ENCODE results near the gene COL2A1. TPM values are rescaled to one million over a fixed set of nuclear protein-coding genes. Genes with fewer than 3 reads are reported as not detected.
"Not testable (repeated sequence)": the region's sequence is repeated elsewhere in the genome, so short reads cannot be mapped to it uniquely, and the experiment has no call there.

Gene COL2A1
- total and polyA plus RNA-seq, 2 donors (not counting 3 experiments of a cell fraction or from before 2014, with no cell fraction given), result not detected

DNA sequence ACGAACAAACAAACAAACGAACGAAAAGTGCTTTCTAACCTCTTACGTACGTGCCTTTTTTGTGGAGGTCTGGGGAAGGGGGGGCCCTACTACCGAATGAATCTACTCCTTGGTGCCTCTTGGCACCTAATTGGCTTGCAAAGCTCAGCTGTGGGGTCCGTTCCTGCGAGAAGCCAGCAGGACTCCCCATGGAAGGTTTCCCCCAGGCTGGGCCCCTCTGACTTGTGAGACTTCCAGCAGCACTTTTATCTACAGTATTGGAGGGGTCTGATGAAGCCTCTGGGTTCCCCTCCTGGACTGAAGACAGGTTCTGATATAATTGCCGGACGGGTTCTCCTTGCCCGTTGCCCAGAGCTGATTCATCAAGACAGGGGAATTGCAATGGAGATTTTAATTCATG, 42.1 kb downstream of the COL2A1 start:
- peaks cover 3 to 4% of the 10 kb centered on the region in 2 experiments for H3K27me3 ChIP-seq (ENCODE audit: control insufficient read depth in 2 of 2, insufficient read depth in 2 of 2, low read length in 2 of 2)
- H3K4me2 ChIP-seq (ENCODE audit: insufficient read depth, low read length), result no peak overlapping the region
- ChIA-PET CTCF (interaction anchor here (1.5 to 5.9 kb wide), 5 partner anchors 9 to 124 kb away, joined by 6 to 56 read pairs (median 8); no protein-coding TSS in a partner anchor), POLR2A (no interaction called here)
- no peaks in the 10 kb centered on the region for H4K20me1 ChIP-seq (replicated peaks; ENCODE audit: control insufficient read depth, extremely low read depth, insufficient read depth, low read length)
- FAIRE-seq (no peak), DNase-seq (ENCODE audit: low read depth, low spot score) (no peak)
- H3K9ac ChIP-seq (replicated peaks; ENCODE audit: extremely low read depth, insufficient read depth, low read length), result no peak overlapping the region
- no peaks in the 10 kb centered on the region for H3K9me3 ChIP-seq (replicated peaks; ENCODE audit: control insufficient read depth, insufficient read depth, low read length)
- H3K4me1 ChIP-seq (ENCODE audit: control insufficient read depth, extremely low read depth, insufficient read depth, low read length), result peaks cover 7% of the 10 kb centered on the region
- no peaks in the 10 kb centered on the region for H3K36me3 ChIP-seq (ENCODE audit: control insufficient read depth in 2 of 2, extremely low read depth in 1 of 2, insufficient read depth in 2 of 2, low read length in 2 of 2)
- H3K9me1 ChIP-seq (replicated peaks; ENCODE audit: control insufficient read depth, extremely low read depth, insufficient read depth, low read length), result no peaks in the 10 kb centered on the region
- H2AFZ ChIP-seq (ENCODE audit: low read depth, low read length), result no peak overlapping the region
- BruUV-seq (replicated peaks), result no TSS peak
- H3K79me2 ChIP-seq (ENCODE audit: control insufficient read depth, insufficient read depth, low read length), result no peaks in the 10 kb centered on the region
- intact Hi-C loops (cut with micrococcal nuclease), result loop anchor here (5.0 to 10.0 kb wide), 2 partner anchors 40 to 653 kb away; partner anchors contain the start of gene COL2A1
- dilution Hi-C loops (cut with MboI; ENCODE audit: extremely low pct_ligation_motif_present, low sequenced_read_pairs), result no loop called here
- no peak overlapping the region for H3K4me3 ChIP-seq (replicated peaks in 1 of 3; ENCODE audit: insufficient read depth in 1 of 3, low read depth in 1 of 3, low read length in 3 of 3)
- no peak overlapping the region for H3K27ac ChIP-seq (ENCODE audit: insufficient read depth, low read depth, low read length)
- TF ChIP-seq MYC (IDR thresholded peaks at IDR 0.05; ENCODE audit: low read depth, low read length) (no peak), JUN (IDR thresholded peaks at IDR 0.05; ENCODE audit: borderline replicate concordance, insufficient read depth, insufficient read length, low read depth) (no peak), POLR2AphosphoS5 (IDR thresholded peaks at IDR 0.05; ENCODE audit: insufficient read depth, low read depth, low read length) (no peak), EZH2 (IDR thresholded peaks at IDR 0.05; ENCODE audit: borderline replicate concordance, low read depth, low read length, severe bottlenecking) (no peak), FOS (IDR thresholded peaks at IDR 0.05; ENCODE audit: borderline replicate concordance, insufficient read depth, low read length) (no peak), GATA2 (IDR thresholded peaks at IDR 0.05; ENCODE audit: insufficient read depth, insufficient read length, low read depth, low read length) (no peak), POLR2A (IDR thresholded peaks at IDR 0.05; ENCODE audit: low read depth, low read length) (no peak)
- TF ChIP-seq, protein P1, sequence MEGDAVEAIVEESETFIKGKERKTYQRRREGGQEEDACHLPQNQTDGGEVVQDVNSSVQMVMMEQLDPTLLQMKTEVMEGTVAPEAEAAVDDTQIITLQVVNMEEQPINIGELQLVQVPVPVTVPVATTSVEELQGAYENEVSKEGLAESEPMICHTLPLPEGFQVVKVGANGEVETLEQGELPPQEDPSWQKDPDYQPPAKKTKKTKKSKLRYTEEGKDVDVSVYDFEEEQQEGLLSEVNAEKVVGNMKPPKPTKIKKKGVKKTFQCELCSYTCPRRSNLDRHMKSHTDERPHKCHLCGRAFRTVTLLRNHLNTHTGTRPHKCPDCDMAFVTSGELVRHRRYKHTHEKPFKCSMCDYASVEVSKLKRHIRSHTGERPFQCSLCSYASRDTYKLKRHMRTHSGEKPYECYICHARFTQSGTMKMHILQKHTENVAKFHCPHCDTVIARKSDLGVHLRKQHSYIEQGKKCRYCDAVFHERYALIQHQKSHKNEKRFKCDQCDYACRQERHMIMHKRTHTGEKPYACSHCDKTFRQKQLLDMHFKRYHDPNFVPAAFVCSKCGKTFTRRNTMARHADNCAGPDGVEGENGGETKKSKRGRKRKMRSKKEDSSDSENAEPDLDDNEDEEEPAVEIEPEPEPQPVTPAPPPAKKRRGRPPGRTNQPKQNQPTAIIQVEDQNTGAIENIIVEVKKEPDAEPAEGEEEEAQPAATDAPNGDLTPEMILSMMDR (IDR thresholded peaks at IDR 0.05; ENCODE audit: extremely low read depth in 1 of 2, insufficient read depth in 1 of 2, low read depth in 1 of 2, low read length in 2 of 2), result no peak
- TF ChIP-seq, protein P2, sequence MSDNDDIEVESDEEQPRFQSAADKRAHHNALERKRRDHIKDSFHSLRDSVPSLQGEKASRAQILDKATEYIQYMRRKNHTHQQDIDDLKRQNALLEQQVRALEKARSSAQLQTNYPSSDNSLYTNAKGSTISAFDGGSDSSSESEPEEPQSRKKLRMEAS (IDR thresholded peaks at IDR 0.05; ENCODE audit: insufficient read depth, insufficient read length), result no peak

DNA sequence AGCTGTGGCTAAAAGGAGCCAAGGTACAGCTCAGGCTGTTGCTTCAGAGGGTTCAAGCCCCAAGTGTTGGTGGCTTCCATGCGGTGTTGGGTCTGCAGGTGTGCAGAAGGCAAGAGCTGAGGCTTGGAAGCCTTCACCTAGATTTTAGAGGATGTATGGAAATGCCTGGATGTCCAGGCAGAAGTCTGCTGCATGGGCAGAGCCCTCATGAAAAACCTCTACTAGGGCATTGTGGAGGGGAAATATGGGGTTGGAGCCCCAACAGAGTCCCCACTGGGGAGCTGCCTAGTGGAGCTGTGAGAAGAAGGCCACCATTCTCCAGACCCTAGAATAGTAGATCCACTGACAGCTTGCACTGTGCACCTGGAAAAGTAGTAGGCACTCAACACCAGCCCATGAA, 46.6 kb downstream of the COL2A1 start:
- H3K27me3 ChIP-seq (ENCODE audit: control insufficient read depth in 2 of 2, insufficient read depth in 2 of 2, low read length in 2 of 2), result peaks cover 5 to 14% of the 10 kb centered on the region in 2 experiments
- H3K36me3 ChIP-seq (ENCODE audit: control insufficient read depth in 2 of 2, extremely low read depth in 1 of 2, insufficient read depth in 2 of 2, low read length in 2 of 2); DNase-seq (ENCODE audit: low read depth, low spot score); dilution Hi-C loops (cut with MboI; ENCODE audit: extremely low pct_ligation_motif_present, low sequenced_read_pairs); H2AFZ ChIP-seq (ENCODE audit: low read depth, low read length); H3K27ac ChIP-seq (ENCODE audit: insufficient read depth, low read depth, low read length); POLR2A ChIA-PET; H3K4me3 ChIP-seq (replicated peaks in 1 of 3; ENCODE audit: insufficient read depth in 1 of 3, low read depth in 1 of 3, low read length in 3 of 3); BruUV-seq (replicated peaks); H3K4me2 ChIP-seq (ENCODE audit: insufficient read depth, low read length); H3K4me1 ChIP-seq (ENCODE audit: control insufficient read depth, extremely low read depth, insufficient read depth, low read length); H3K9ac ChIP-seq (replicated peaks; ENCODE audit: extremely low read depth, insufficient read depth, low read length); H3K79me2 ChIP-seq (ENCODE audit: control insufficient read depth, insufficient read depth, low read length); intact Hi-C loops (cut with micrococcal nuclease); H3K9me3 ChIP-seq (replicated peaks; ENCODE audit: control insufficient read depth, insufficient read depth, low read length); H4K20me1 ChIP-seq (replicated peaks; ENCODE audit: control insufficient read depth, extremely low read depth, insufficient read depth, low read length); H3K9me1 ChIP-seq (replicated peaks; ENCODE audit: control insufficient read depth, extremely low read depth, insufficient read depth, low read length); FAIRE-seq: not testable (repeated sequence)
- CTCF ChIA-PET, result interaction anchor here (2.0 kb wide), 1 partner anchor 8 kb away, joined by 10 read pairs; no protein-coding TSS in a partner anchor

Data from endothelial cell of umbilical vein (primary cell).